Calu3 (cell line): ENCODE results near the gene CNPY1. TPM values are rescaled to one million over a fixed set of nuclear protein-coding genes. Genes with fewer than 3 reads are reported as not detected.

ENCODE experiments used
- BruUV-seq: library from RNA; stranded (reverse); fragments of 400-500 nt; replicated peaks from 2 replicates; lab custom pipeline; 2021; lab: Mats Ljungman, UMichigan
- CTCF ChIA-PET: fragments of 300-600 bp; sonication (Branson Sonifier 250); formaldehyde crosslinking; loops from one replicate; lab custom pipeline; 2022; ENCODE audit warnings: antibody characterized with exemption; lab: Charles Lee
- DNase-seq: peaks from one replicate; pipeline ENCODE4 v3.0.0; 2022
- H3K27ac Mint-ChIP-seq: one replicate; pipeline ENCODE4 v1.8.0; 2022; ENCODE audit warnings: mixed read lengths; ENCODE audit not compliant: unreplicated experiment
- H3K27me3 Mint-ChIP-seq: one replicate; pipeline ENCODE4 v1.8.0; 2022; ENCODE audit warnings: mixed read lengths; ENCODE audit not compliant: unreplicated experiment
- H3K36me3 Mint-ChIP-seq: one replicate; pipeline ENCODE4 v1.8.0; 2022; ENCODE audit warnings: mild to moderate bottlenecking, moderate library complexity, mixed read lengths; ENCODE audit not compliant: insufficient read depth, unreplicated experiment
- H3K4me1 Mint-ChIP-seq: one replicate; pipeline ENCODE4 v1.8.0; 2022; ENCODE audit warnings: mild to moderate bottlenecking, low read depth, mixed read lengths; ENCODE audit not compliant: unreplicated experiment
- H3K4me3 Mint-ChIP-seq: one replicate; pipeline ENCODE4 v1.8.0; 2022; ENCODE audit warnings: mild to moderate bottlenecking, low read depth, moderate library complexity, mixed read lengths; ENCODE audit not compliant: unreplicated experiment
- H3K9me3 Mint-ChIP-seq: one replicate; pipeline ENCODE4 v1.8.0; 2022; ENCODE audit warnings: low read depth, mixed read lengths; ENCODE audit not compliant: unreplicated experiment
- intact Hi-C: fragments of 100-400 bp; cut with micrococcal nuclease; formaldehyde crosslinking; loops from one replicate; pipeline ENCODE4 v1.10.0; 2022; ENCODE audit not compliant: unreplicated experiment
- total RNA-seq: library from RNA; stranded (reverse); gene quantifications from 2 replicates; pipeline ENCODE4 v1.2.3, GENCODE V29; 2022
- TF ChIP-seq, protein P1 (sequence below): fragments of 200-600 bp; IDR thresholded peaks from one replicate; pipeline ENCODE4 v1.8.0; 2022; ENCODE audit warnings: antibody characterized with exemption; ENCODE audit not compliant: unreplicated experiment

CNPY1 gene
- total RNA-seq, 1 experiment from 2014 or later, result not detected

DNA sequence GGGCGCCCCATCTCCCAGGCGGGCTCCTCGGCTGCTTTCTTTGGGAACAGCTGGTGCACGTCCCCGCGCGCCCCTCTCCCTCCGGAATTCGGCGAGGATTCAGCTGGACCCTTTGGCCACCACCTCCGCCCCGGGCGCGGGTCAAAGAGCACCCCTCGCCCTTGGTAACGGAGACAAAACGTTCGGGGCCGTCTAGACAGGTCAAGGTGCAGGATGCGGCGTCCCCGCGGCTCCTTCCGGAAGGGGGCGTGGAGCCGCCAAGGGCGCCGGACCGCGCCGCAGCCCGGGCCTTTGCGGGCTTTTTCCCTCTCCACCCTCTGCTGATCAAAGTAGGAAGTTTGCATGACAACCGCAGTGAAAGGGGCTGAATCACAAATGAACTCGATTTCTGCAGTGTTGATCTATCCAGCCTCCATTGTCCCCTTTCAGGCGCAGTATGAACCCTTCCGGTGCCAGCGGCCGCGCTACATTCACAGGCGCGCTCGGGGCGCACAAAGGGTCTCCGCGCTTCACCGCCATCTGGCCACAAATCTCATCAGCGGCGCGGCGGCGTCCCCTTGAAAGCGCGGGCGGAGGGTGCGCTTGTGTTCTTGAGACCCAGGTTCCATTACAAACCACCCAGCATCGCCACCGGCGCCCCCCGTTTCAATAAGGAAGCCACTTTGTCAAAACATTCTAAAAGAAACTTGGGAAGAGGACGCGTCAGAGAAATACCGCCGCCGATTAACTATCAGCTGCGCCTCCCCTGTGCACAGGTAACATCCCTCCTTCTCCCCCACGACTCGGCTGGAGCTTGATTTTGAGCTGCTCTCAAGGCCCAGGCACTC lies 36.4 kb downstream of the CNPY1 start:
- no TSS peak for BruUV-seq
- peaks cover 82% of the 10 kb centered on the region for H3K27me3 Mint-ChIP-seq
- intact Hi-C loops, result no loop called here

GRCh38 chr7:155509359-155509724 lies 37.0 kb downstream of the CNPY1 start:
- CTCF ChIA-PET, result no interaction called here
- Mint-ChIP-seq H3K36me3 (no peaks in the 10 kb centered on the region), H3K9me3 (no peaks in the 10 kb centered on the region), H3K27ac (no peak overlapping the region), H3K4me1 (no peaks in the 10 kb centered on the region), H3K4me3 (no peak overlapping the region), H3K27me3 (peaks cover 82% of the 10 kb centered on the region)
- DNase-seq, result no peak
- intact Hi-C loops, result no loop called here
- BruUV-seq, result no TSS peak
- TF ChIP-seq, protein P1, sequence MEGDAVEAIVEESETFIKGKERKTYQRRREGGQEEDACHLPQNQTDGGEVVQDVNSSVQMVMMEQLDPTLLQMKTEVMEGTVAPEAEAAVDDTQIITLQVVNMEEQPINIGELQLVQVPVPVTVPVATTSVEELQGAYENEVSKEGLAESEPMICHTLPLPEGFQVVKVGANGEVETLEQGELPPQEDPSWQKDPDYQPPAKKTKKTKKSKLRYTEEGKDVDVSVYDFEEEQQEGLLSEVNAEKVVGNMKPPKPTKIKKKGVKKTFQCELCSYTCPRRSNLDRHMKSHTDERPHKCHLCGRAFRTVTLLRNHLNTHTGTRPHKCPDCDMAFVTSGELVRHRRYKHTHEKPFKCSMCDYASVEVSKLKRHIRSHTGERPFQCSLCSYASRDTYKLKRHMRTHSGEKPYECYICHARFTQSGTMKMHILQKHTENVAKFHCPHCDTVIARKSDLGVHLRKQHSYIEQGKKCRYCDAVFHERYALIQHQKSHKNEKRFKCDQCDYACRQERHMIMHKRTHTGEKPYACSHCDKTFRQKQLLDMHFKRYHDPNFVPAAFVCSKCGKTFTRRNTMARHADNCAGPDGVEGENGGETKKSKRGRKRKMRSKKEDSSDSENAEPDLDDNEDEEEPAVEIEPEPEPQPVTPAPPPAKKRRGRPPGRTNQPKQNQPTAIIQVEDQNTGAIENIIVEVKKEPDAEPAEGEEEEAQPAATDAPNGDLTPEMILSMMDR, result no peak

More for the DNA sequence above, 36.4 kb downstream of the CNPY1 start:
- DNase-seq, result no peak
- no peaks in the 10 kb centered on the region for H3K4me1 Mint-ChIP-seq
- TF ChIP-seq, protein P1, result no peak
- no peak overlapping the region for H3K27ac Mint-ChIP-seq
- H3K9me3 Mint-ChIP-seq, result no peaks in the 10 kb centered on the region
- CTCF ChIA-PET, result no interaction called here
- no peaks in the 10 kb centered on the region for H3K36me3 Mint-ChIP-seq
- H3K4me3 Mint-ChIP-seq, result no peak overlapping the region

DNA sequence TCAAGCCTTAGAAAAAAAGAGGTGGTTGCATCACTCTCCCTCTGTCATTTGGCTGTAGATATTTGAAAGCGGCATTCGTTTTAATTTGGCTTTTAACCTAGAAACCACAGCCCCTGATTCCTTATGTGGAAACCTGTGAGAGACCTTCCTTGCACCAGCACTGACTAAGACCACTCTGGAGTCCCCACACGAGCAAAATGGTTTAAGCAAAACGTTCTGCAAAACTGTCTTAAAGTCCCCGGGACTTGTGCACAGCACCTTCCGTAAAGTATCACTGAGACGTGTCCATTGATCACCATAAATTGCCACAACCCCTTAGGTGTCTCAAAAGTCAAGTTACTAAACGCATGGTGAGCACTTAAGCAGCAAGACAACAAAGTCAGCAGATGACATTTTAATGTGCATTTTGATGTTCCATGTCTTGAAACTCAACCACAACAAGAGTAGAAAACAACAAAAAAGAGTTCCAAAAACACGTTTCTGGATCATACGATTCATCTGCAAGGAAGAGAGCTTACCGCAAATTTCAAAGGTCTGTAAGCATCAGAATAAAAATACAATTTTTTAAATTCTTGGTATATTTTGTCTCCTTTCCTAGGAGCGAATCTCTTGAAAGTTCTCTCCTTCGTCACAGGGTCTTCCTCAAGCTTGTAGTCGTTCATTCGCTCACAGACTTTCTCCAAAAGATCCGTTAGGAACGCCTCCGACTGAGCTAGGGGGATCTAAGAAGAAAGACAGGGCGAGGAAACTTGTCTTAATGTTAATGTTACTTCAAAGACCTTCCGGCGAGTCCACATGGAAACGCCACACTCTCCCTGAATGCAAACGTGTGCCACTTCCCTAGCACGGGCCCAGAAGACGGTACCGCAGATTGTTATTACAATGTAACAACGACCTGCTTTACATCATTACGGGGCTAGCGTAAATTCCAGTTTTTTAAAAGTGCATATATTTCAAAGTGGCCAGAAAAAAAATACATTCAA lies 37.7 kb downstream of the CNPY1 start:
- H3K9me3 Mint-ChIP-seq, result no peaks in the 10 kb centered on the region
- no peak for DNase-seq
- H3K36me3 Mint-ChIP-seq, result no peaks in the 10 kb centered on the region
- intact Hi-C loops, result no loop called here
- no peak overlapping the region for H3K27ac Mint-ChIP-seq
- no peaks in the 10 kb centered on the region for H3K4me1 Mint-ChIP-seq
- H3K27me3 Mint-ChIP-seq, result peaks cover 87% of the 10 kb centered on the region
- CTCF ChIA-PET, result no interaction called here
- BruUV-seq, result no TSS peak
- H3K4me3 Mint-ChIP-seq, result no peak overlapping the region
- TF ChIP-seq, protein P1, result no peak

GRCh38 chr7:155507576-155507975 lies 38.8 kb downstream of the CNPY1 start:
- Mint-ChIP-seq H3K9me3 (no peaks in the 10 kb centered on the region), H3K27me3 (peaks cover 94% of the 10 kb centered on the region), H3K36me3 (no peaks in the 10 kb centered on the region), H3K4me1 (no peaks in the 10 kb centered on the region), H3K4me3 (no peak overlapping the region), H3K27ac (no peak overlapping the region)
- DNase-seq, result no peak
- BruUV-seq, result no TSS peak
- CTCF ChIA-PET, result interaction anchor here (0.6 kb wide), 1 partner anchor 29 kb away, joined by 4 read pairs; no protein-coding TSS in a partner anchor
- TF ChIP-seq, protein P1, result no peak
- intact Hi-C loops, result no loop called here
